SH-SY5Y (cell line): ENCODE data around the gene GARIN3.

Source experiments
- GATA2 ChIP-seq: IDR thresholded peaks from 2 replicates; pipeline ENCODE4 v1.6.1; 2011; ENCODE audit warnings: mild to moderate bottlenecking, low read depth, low read length
- GATA3 ChIP-seq: IDR thresholded peaks from 2 replicates; pipeline ENCODE4 v1.6.1; 2011; ENCODE audit warnings: low read depth, mild to moderate bottlenecking, low read length, moderate library complexity

DNA sequence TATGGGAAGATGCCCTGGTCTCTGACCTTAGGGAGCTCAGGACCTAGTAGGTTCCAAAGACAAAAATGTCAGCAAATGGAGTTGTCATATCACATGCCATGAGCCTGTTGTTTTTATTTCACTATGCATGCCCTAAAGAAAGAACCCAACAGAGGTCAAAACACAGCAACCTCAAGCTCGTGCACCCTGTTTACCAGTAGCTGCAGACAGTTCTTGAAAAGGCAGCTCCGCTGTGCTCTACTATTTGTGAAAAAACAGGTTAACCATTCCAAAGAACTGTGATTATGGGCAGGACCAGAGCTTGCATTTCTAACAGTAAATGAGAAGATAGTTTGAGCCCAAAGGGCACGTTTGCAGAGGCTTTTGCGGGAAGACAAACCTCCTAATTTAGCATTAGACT lies 37.4 kb upstream of the GARIN3 start:
- TF ChIP-seq GATA2 (no peak), GATA3 (no peak)
